ENCODE results near the gene RNF207. TPM values are rescaled to one million over a fixed set of nuclear protein-coding genes. Genes with fewer than 3 reads are reported as not detected.

The RNF207 gene
- total RNA-seq, 2 experiments from 2014 or later, result 12.4 to 16.4 TPM

DNA sequence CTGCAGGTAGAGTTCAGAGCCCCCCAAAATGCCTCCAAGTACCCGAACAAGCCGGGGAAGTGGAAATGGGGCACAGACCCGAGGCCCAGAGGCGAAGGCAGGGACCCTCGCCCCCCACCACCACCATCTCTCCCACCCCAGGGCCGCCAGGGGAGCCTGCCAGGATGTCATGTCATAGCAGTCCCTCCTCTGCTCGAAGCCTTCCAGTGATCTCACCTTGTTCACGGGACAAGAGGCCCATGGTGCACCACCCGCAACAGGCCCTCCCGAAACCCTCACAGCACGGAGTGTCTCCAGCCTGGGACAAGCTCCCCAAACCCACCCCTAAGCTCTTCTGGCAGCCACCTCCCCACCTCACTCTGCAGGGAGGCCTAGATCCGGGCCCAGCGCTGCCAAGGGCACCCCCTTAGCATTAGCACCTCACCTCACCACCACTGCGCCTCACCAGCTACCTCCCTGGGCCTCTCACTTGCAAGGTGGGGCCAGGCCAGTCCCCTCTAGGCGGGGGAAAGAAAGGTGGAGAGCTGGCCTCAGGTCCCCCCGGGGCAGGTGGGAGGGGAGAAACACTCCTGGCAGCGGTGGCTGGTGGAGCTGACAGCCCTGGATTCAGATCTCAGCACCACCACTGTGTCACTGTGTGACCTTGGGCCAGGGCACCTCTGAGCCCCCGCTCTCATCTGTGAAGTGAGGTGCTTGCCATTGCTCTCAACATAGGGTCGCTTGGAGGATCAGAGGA, 39.1 kb upstream of the RNF207 start:
- H3K36me3 Mint-ChIP-seq (ENCODE audit: low read depth), result no peaks in the 10 kb centered on the region
- no peaks in the 10 kb centered on the region for H3K4me1 Mint-ChIP-seq
- ChIA-PET POLR2A (no interaction called here), CTCF (no interaction called here)
- no peak overlapping the region for H3K4me3 Mint-ChIP-seq
- H3K27me3 Mint-ChIP-seq, result peaks cover 11% of the 10 kb centered on the region
- no peaks in the 10 kb centered on the region for H3K9me3 Mint-ChIP-seq
- no peak overlapping the region for H3K27ac Mint-ChIP-seq
- no peak for DNase-seq

DNA sequence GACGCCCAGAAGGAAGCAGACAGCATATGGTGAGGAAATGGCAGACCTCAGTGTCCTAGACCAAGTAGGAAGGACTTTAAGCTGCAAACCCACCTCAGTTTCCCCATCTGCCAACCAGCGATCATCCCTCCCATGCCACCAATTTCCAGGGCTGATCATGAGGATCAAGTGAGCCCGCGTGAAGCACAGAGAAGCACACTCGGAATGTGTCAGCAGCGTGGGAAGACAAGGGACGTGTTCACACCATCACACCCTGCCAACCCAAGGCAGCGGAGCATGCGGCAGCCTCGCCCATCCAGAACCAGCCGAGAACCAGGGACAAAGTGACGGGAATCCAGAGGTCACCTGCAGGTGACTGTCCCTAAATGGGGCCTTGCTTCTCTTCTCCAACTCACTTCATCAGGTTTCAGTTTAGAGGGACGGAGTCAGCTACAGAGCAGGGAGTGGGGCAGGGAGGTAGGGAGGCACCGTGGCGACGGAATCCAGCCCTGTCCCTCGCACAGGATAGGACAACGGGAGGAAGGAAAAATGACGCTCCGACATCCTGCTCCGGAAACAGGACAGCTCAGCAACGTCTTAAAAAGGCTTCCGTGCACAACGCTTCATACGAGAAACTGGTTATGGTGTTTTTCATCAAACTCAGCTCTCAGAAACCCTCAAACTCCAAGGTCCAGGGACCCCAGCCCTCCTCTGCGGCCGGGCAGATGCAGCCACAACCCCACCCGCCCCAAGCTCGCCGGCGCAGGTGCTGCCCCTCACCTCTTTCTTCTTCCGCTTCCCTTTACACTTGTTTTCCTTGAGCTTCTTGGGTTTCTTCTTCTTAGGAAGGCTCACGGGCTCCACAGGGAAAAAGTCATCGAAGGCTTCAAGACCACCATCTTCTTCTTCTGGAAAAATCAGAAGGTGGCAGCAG, 38.3 kb upstream of the RNF207 start:
- H3K27ac Mint-ChIP-seq, result no peak overlapping the region
- H3K4me3 Mint-ChIP-seq, result no peak overlapping the region
- CTCF ChIA-PET, result interaction anchor here (0.6 kb wide), 1 partner anchor 47 kb away, joined by 3 read pairs; no protein-coding TSS in a partner anchor
- POLR2A ChIA-PET, result no interaction called here
- H3K9me3 Mint-ChIP-seq, result no peaks in the 10 kb centered on the region
- H3K27me3 Mint-ChIP-seq, result peaks cover 11% of the 10 kb centered on the region
- H3K36me3 Mint-ChIP-seq (ENCODE audit: low read depth), result no peaks in the 10 kb centered on the region
- no peak for DNase-seq
- H3K4me1 Mint-ChIP-seq, result no peaks in the 10 kb centered on the region

DNA sequence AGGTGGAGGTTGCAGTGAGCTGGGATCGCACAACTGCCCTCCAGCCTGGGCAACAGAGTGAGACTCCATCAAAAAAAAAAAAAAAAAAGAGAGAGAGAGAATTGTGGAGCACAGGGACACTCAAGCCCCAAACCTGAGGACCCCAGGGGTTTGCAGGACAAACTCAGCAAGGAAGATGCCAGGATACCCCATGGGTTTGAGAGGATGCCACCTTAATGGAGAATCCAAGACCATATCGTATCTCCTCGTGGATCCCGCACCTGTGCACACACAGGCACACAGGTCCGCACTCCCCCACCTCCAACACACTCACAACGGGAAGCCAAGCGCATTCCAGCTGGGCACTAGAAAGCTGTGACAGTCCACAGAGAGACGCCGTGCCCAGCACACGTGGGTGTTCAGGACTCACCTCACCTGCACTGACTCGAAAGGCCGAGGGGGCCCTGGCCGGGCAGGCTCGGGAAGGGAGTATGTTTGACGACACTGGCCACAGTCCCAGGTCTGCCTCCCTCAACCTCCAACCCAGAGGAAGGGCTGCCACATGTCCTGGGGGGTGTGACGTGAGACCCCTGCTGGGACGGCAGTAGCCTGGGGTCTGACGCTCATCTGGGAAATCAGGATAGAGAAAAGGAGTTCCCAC, 36.9 kb upstream of the RNF207 start:
- Mint-ChIP-seq H3K4me1 (no peaks in the 10 kb centered on the region), H3K27ac (no peak overlapping the region), H3K9me3 (no peaks in the 10 kb centered on the region), H3K27me3 (peaks cover 8% of the 10 kb centered on the region), H3K36me3 (ENCODE audit: low read depth) (no peaks in the 10 kb centered on the region), H3K4me3 (no peak overlapping the region)
- CTCF ChIA-PET, result no interaction called here
- POLR2A ChIA-PET, result no interaction called here
- no peak for DNase-seq

DNA sequence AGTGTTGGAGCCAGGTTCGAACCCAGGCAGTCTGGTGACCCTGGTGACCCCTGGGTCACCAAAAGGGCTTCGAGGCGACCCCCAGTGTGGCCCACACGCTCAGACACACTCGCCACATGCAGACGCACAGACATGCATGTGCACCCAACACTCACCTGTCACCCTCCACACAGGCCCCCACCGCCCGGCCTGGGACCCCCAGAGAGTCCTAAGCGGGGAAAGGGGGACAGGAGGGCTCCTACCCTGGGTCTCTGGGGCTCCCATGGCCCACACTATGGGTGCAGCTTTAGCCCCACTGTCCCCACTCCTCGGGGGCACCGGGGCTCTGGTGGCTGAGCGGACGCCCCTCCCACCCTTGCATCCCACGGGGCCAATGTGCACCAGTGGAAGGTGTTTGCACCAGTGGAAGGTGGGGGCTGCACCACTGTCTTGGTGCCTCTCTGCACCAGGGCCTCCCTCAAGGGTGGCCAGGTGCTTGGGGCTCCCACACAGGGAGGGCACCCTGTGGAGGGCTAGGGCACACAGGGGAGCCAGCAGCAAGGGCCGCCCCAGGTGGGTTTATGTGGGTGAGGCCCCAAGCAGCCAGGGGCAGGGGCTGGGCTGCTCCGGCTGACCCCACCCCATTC, 35.7 kb upstream of the RNF207 start:
- ChIA-PET CTCF (no interaction called here), POLR2A (no interaction called here)
- H3K27ac Mint-ChIP-seq, result no peak overlapping the region
- H3K4me1 Mint-ChIP-seq, result no peaks in the 10 kb centered on the region
- H3K27me3 Mint-ChIP-seq, result peaks cover 8% of the 10 kb centered on the region
- no peak for DNase-seq
- H3K9me3 Mint-ChIP-seq, result no peaks in the 10 kb centered on the region
- no peak overlapping the region for H3K4me3 Mint-ChIP-seq
- H3K36me3 Mint-ChIP-seq (ENCODE audit: low read depth), result no peaks in the 10 kb centered on the region

DNA sequence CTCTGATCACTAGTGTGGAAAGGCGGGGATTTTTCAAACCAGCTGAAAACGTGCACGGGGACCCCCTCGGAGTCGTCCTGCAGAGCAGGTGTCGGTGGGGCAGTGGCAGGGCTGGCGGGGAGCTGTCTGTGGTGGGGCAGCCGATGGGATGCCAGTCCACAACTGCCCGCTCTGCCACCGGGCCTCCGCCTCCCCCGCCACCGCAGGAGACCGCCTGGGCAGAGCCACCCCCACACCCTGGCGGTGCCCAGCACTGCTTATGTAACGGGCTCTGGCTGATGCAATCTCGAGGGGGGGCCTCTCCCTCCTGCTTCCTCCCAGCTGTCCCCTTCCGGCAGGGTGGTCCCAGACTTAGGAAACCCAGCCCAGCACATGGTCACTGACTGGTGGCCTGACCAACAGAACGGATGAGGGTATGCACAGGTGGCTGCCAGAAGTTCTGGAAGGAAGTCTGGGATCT, 35.1 kb upstream of the RNF207 start:
- Mint-ChIP-seq H3K4me1 (no peaks in the 10 kb centered on the region), H3K4me3 (no peak overlapping the region), H3K9me3 (no peaks in the 10 kb centered on the region), H3K27ac (no peak overlapping the region), H3K36me3 (ENCODE audit: low read depth) (no peaks in the 10 kb centered on the region), H3K27me3 (peaks cover 7% of the 10 kb centered on the region)
- DNase-seq, result no peak
- ChIA-PET CTCF (no interaction called here), POLR2A (no interaction called here)

DNA sequence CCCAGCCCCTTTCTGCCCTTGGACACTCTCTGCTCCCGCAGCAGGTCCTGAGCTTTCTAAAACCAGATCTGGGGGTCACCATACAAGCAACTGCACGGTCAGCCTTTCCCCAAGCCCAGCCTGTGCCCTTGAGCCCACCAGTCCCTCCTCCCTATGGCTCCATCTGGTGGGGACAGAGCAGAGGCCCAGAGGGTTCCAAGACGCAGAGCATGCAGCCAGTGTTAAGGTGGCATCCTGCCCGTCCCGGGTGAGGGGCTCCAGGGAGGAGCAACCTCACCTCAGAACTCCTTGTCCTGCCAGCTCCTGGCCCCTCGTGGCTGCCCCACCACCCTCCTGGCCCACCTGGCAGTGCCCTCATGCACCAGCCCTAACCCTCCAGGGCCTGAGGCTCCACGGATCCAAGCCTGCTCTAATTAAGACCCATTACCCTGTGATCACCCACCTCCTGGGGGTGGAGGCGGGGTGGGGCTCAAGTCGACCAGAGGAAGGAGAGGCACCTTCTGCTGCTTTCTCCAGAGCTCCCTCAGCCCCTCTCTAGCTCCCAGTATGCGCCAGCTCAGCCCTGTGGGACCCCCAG, 34.3 kb upstream of the RNF207 start:
- Mint-ChIP-seq H3K9me3 (no peaks in the 10 kb centered on the region), H3K27ac (no peak overlapping the region), H3K4me3 (no peak overlapping the region), H3K27me3 (peaks cover 11% of the 10 kb centered on the region), H3K4me1 (no peaks in the 10 kb centered on the region), H3K36me3 (ENCODE audit: low read depth) (no peaks in the 10 kb centered on the region)
- ChIA-PET CTCF (no interaction called here), POLR2A (no interaction called here)
- DNase-seq, result no peak

DNA sequence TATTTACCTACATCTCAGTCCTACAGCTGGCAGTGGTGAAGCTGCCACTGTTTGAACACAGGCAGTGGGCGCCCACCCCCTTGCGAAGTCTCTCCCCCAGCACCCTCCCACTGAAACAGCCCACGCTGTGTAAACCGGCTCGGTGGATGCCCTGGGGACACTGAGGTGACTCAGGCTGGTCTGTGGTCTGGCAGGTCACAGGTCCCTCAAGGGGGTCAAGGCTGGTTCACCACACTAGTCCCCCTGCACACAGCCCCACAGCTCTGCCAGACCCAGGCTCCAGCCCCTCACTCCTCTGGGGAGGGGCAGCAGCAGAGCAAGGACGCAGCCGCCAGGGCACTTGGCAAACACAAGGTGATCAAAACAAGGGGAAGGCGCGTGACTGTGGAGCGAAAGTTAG, 33.4 kb upstream of the RNF207 start:
- no peaks in the 10 kb centered on the region for H3K9me3 Mint-ChIP-seq
- CTCF ChIA-PET, result no interaction called here
- H3K4me1 Mint-ChIP-seq, result no peaks in the 10 kb centered on the region
- POLR2A ChIA-PET, result no interaction called here
- no peaks in the 10 kb centered on the region for H3K36me3 Mint-ChIP-seq (ENCODE audit: low read depth)
- DNase-seq, result no peak
- H3K27me3 Mint-ChIP-seq, result peaks cover 15% of the 10 kb centered on the region
- no peak overlapping the region for H3K27ac Mint-ChIP-seq
- no peak overlapping the region for H3K4me3 Mint-ChIP-seq

DNA sequence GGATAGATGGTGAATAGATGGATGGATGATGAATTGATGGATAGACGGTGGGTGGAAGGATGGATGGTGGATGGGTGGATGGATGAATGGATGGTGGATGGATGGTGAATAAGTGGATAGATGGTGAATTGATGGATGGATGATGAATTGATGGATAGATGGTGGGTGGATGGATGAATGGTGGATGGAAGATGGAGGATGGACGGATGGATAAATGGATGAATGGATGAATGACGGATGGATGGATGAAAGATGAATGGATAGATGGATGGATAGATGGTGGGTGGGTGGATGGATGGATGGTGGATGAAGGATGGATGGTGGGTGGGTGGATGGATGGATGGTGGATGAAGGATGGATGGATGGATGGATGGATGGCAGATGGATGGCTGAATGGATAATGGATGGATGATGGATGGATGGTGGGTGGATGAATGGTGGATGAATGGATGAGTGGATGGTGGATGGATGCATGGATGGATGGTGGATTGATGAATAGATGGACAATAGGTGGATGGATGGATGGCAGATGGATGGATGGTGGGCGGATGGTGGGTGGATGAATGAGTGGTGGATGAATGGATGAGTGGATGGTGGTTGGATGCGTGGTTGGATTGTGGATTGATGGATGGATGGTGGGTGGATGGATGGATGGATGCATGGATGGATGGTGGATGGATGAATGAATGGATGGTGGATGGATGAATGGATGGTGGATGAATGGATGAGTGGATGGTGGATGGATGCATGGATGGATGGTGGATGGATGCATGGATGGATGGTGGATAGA, 31.1 kb upstream of the RNF207 start:
- H3K27ac Mint-ChIP-seq, result no peak overlapping the region
- DNase-seq, result no peak
- H3K4me1 Mint-ChIP-seq, result peaks cover 3% of the 10 kb centered on the region
- no peaks in the 10 kb centered on the region for H3K36me3 Mint-ChIP-seq (ENCODE audit: low read depth)
- peaks cover 29% of the 10 kb centered on the region for H3K27me3 Mint-ChIP-seq
- ChIA-PET CTCF (no interaction called here), POLR2A (no interaction called here)
- no peak overlapping the region for H3K4me3 Mint-ChIP-seq
- H3K9me3 Mint-ChIP-seq, result no peaks in the 10 kb centered on the region

DNA sequence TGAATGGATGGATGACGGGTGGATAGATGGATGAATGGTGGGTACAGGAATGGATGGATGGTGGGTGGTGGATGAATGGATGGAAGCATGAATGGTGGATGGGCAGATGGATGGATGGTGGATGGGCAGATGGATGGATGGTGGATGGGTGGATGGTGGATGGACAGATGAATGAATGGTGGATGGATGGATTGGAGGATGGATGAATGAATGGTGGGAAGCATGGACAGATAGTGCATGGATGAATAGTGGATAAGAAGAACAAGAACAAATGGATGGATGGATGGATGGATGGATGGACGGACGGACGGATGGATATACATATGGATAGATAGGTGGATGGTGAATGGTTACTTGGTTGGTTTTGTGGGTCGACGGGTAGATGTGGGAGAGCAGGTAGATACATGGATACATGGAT, 30.5 kb upstream of the RNF207 start:
- CTCF ChIA-PET, result no interaction called here
- H3K27me3 Mint-ChIP-seq, result peaks cover 29% of the 10 kb centered on the region
- H3K4me1 Mint-ChIP-seq, result peaks cover 3% of the 10 kb centered on the region
- no peak for DNase-seq
- POLR2A ChIA-PET, result no interaction called here
- H3K36me3 Mint-ChIP-seq (ENCODE audit: low read depth), result no peaks in the 10 kb centered on the region
- no peak overlapping the region for H3K4me3 Mint-ChIP-seq
- H3K9me3 Mint-ChIP-seq, result no peaks in the 10 kb centered on the region
- no peak overlapping the region for H3K27ac Mint-ChIP-seq

DNA sequence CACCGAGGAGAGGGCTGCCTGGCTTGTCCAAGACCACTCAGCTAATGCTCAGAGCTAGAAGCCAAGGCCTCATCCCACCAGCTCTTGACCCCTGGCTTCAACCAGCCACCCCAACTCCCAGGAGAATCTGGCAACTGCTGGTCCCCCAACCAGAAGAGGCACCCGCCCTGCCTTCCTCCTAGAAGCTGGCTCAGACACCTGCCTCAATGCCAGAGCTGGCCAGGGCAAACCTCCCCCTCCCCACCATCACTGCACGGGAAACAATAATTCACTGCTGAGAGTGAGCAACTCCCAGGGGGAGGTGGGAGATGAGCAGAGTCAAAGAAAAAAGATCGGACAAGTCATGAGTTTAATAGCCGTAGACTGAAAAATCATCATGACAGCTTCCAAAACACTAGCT, 29.1 kb upstream of the RNF207 start:
- peaks cover 41% of the 10 kb centered on the region for H3K27me3 Mint-ChIP-seq
- no peak overlapping the region for H3K4me3 Mint-ChIP-seq
- CTCF ChIA-PET, result no interaction called here
- POLR2A ChIA-PET, result interaction anchor here (0.7 to 0.9 kb wide), 2 partner anchors 13 to 18 kb away, joined by 3 read pairs; no protein-coding TSS in a partner anchor
- H3K36me3 Mint-ChIP-seq (ENCODE audit: low read depth), result no peaks in the 10 kb centered on the region
- DNase-seq, result no peak
- H3K4me1 Mint-ChIP-seq, result peaks cover 14% of the 10 kb centered on the region
- H3K27ac Mint-ChIP-seq, result no peak overlapping the region
- H3K9me3 Mint-ChIP-seq, result no peaks in the 10 kb centered on the region

DNA sequence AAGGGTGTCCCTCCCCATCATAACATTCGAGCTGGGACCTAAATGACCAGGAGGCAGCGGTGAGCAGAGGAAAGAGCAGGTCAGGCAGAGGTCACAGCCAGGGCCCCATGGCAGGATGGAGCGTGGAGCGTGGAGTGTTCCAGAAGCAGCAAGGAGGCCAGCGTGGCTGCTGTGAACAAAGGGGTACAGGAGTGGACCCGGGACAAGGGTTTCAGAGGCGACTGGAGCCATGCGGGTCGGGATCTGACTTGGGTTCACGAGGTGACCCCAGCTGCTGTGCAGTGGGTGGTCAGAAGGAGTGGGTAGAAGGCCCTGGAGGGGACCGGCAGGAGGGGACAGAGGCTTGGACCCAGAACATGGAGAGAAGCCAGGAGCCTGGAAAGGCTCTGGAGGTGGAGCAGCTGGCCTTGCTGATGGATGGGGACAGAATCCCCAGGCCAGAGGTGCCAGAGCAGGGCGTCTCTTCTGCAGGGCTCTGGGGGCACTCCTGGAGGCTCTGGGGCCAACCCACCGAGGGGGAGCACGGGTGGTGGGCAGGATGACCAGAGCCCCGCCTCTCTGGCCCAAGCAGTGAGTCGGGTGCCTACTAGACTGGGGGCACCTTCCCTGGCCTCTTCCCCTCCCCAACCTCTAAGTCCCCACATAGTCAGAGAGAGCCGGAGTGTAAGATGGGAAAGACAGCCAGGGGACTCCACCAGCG, 28.1 kb upstream of the RNF207 start:
- Mint-ChIP-seq H3K4me1 (peaks cover 15% of the 10 kb centered on the region), H3K27ac (no peak overlapping the region), H3K9me3 (no peaks in the 10 kb centered on the region), H3K27me3 (peaks cover 47% of the 10 kb centered on the region), H3K36me3 (ENCODE audit: low read depth) (no peaks in the 10 kb centered on the region), H3K4me3 (no peak overlapping the region)
- no peak for DNase-seq
- ChIA-PET CTCF (no interaction called here), POLR2A (interaction anchor here (0.9 kb wide), 1 partner anchor 12 kb away, joined by 3 read pairs; no protein-coding TSS in a partner anchor)
